HepG2 (cell line): ENCODE results near the gene ATP13A1. TPM values are rescaled to one million over a fixed set of nuclear protein-coding genes. Genes with fewer than 3 reads are reported as not detected.

Experiments
- AHDC1 ChIP-seq: sonication (generic); formaldehyde crosslinking; IDR thresholded peaks from 2 replicates; pipeline ENCODE4 v1.5.1; 2020; ENCODE audit warnings: mild to moderate bottlenecking, missing genetic modification reagents, borderline replicate concordance
- ARNT2 ChIP-seq: sonication (generic); formaldehyde crosslinking; IDR thresholded peaks from 2 replicates; pipeline ENCODE4 v1.8.0; 2022; ENCODE audit warnings: mild to moderate bottlenecking, low read depth, missing genetic modification reagents, moderate library complexity
- FOXC1 ChIP-seq: sonication (generic); formaldehyde crosslinking; IDR thresholded peaks from 2 replicates; pipeline ENCODE4 v1.8.0; 2022; ENCODE audit warnings: mild to moderate bottlenecking, missing genetic modification reagents, borderline replicate concordance
- ONECUT2 ChIP-seq: sonication (generic); formaldehyde crosslinking; IDR thresholded peaks from 2 replicates; pipeline ENCODE4 v1.4.0; 2020; ENCODE audit warnings: missing genetic modification reagents
- POLR2G ChIP-seq: fragments of 200-400 bp; formaldehyde crosslinking; IDR thresholded peaks from 2 replicates; pipeline ENCODE4 v1.6.1; 2018; ENCODE audit warnings: mild to moderate bottlenecking, low read depth, low read length, moderate library complexity
- SAP130 ChIP-seq: IDR thresholded peaks from 2 replicates; pipeline ENCODE4 v1.6.1; 2016; ENCODE audit warnings: low read depth
- TAF15 ChIP-seq: fragments of 200-400 bp; formaldehyde crosslinking; IDR thresholded peaks from one replicate; pipeline ENCODE4 v1.6.1; 2018; ENCODE audit warnings: mild to moderate bottlenecking, low read depth, low read length; ENCODE audit not compliant: poor library complexity, severe bottlenecking
- TP53 ChIP-seq: sonication (generic); formaldehyde crosslinking; conservative IDR thresholded peaks from 2 replicates; pipeline ENCODE4 v1.4.0; 2020; ENCODE audit warnings: missing genetic modification reagents
- ZFP62 ChIP-seq: sonication (generic); formaldehyde crosslinking; IDR thresholded peaks from 2 replicates; pipeline ENCODE4 v1.4.0; 2020; ENCODE audit warnings: missing genetic modification reagents
- ZKSCAN1 ChIP-seq: fragments of 150-350 bp; IDR thresholded peaks from 2 replicates; pipeline ENCODE4 v1.6.1; 2014; ENCODE audit warnings: low read length
- ZNF180 ChIP-seq: sonication (generic); formaldehyde crosslinking; IDR thresholded peaks from 2 replicates; pipeline ENCODE4 v1.4.0; 2020; ENCODE audit warnings: low read depth, missing genetic modification reagents, borderline replicate concordance
- ZNF773 ChIP-seq: sonication (generic); formaldehyde crosslinking; IDR thresholded peaks from 2 replicates; pipeline ENCODE4 v1.4.0; 2020; ENCODE audit warnings: missing genetic modification reagents, borderline replicate concordance
- ZNF839 ChIP-seq: sonication (generic); formaldehyde crosslinking; IDR thresholded peaks from 2 replicates; pipeline ENCODE4 v1.4.0; 2020; ENCODE audit warnings: missing genetic modification reagents, mild to moderate bottlenecking, borderline replicate concordance
- polyA plus RNA-seq, 8 experiments: library from polyadenylated mRNA; depleted of rRNA in 3 of 8; stranded (reverse) in 7 of 8; unstranded in 1 of 8; fragments of >200 nt; fragmentation: Illumina TruSeq in 4 of 8; extraction: Trizol in 4 of 8; gene quantifications; 2 replicates each; pipeline versions ENCODE4 v1.2.1 to v1.2.3, GENCODE V29; 2011 to 2016; ENCODE audit warnings: low read depth in 4 of 8, missing spikeins in 1 of 8, mixed read lengths in 1 of 8; ENCODE audit not compliant: insufficient read depth in 1 of 8
- total RNA-seq, 5 experiments: library from RNA; depleted of rRNA; stranded (reverse); fragments of >200 nt; fragmentation: Illumina TruSeq; extraction: Trizol; gene quantifications; 2 replicates each; pipeline ENCODE4 v1.2.3, GENCODE V29; 2016; ENCODE audit warnings: low read depth in 1 of 5
- TF ChIP-seq, protein P1 (sequence below): sonication (generic); formaldehyde crosslinking; conservative IDR thresholded peaks from 2 replicates; pipeline ENCODE4 v1.8.1; 2023; ENCODE audit warnings: missing genetic modification reagents

Gene ATP13A1
- total and polyA plus RNA-seq, 2 of the 13 experiments (the other 11 are each of a cell fraction or from before 2014, with no cell fraction given), result 23.2 to 41.7 TPM

- TF ChIP-seq AHDC1 (no peak), SAP130 (CRISPR knock-in tag) (peak; percentile 49; the same call in 1 of the 2 replicates), ZKSCAN1 (no peak), FOXC1 (CRISPR knock-in tag) (no peak), ZFP62 (CRISPR knock-in tag) (no peak), POLR2G (peak; percentile 58; the same call in 1 of the 2 replicates), TP53 (CRISPR knock-in tag) (no peak), ZNF839 (no peak), ZNF180 (no peak), ZNF773 (CRISPR knock-in tag) (no peak), ONECUT2 (CRISPR knock-in tag) (no peak), TAF15 (no peak), ARNT2 (CRISPR knock-in tag) (no peak)
- TF ChIP-seq, protein P1, sequence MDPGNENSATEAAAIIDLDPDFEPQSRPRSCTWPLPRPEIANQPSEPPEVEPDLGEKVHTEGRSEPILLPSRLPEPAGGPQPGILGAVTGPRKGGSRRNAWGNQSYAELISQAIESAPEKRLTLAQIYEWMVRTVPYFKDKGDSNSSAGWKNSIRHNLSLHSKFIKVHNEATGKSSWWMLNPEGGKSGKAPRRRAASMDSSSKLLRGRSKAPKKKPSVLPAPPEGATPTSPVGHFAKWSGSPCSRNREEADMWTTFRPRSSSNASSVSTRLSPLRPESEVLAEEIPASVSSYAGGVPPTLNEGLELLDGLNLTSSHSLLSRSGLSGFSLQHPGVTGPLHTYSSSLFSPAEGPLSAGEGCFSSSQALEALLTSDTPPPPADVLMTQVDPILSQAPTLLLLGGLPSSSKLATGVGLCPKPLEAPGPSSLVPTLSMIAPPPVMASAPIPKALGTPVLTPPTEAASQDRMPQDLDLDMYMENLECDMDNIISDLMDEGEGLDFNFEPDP, result no peak
These were observed 20.1 kb downstream of the ATP13A1 start, which contains the start of gene GMIP (continued) for GRCh38 chr19:19643158-19644053.
